Measurements from ENCODE around the gene SLC30A2.

The SLC30A2 gene

DNA sequence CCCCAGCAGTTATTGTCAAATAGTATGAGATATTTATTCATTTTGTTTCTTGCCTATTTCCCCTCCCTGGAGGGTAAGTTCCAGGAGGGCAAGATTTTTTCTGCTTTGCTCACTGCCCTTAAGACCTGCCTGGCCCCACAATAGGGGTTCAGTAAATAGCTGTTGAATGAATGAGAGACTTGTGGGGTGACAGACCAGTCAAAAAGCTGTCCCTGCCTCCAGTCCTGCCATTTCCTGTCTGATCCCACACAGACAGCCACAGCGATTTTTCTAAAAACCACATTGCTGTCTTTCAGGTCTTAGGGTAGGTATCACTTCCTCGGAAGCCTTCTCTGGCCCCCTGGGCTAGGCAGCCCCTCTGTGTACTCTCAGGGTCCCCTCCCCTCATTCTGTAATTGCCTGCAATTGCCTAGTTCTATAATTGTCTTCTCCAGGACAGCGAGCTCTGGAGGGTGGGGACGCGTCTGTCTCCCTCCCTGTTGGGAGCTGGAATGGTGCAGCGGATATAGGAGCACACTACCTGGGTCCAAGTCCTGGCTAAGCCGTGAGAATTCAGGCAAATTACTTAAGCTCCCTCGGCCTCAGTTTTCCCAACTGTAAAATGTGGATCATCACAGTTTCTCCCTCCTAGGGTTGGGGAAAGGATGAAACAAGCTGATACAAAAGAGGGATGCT lies 26.1 kb downstream of the SLC30A2 start:
- peak; percentile 30 for DNase-seq (ENCODE audit: low read depth)
- H3K4me3 ChIP-seq (ENCODE audit: low read length): no peak overlapping the region
- TF ChIP-seq, protein P1, sequence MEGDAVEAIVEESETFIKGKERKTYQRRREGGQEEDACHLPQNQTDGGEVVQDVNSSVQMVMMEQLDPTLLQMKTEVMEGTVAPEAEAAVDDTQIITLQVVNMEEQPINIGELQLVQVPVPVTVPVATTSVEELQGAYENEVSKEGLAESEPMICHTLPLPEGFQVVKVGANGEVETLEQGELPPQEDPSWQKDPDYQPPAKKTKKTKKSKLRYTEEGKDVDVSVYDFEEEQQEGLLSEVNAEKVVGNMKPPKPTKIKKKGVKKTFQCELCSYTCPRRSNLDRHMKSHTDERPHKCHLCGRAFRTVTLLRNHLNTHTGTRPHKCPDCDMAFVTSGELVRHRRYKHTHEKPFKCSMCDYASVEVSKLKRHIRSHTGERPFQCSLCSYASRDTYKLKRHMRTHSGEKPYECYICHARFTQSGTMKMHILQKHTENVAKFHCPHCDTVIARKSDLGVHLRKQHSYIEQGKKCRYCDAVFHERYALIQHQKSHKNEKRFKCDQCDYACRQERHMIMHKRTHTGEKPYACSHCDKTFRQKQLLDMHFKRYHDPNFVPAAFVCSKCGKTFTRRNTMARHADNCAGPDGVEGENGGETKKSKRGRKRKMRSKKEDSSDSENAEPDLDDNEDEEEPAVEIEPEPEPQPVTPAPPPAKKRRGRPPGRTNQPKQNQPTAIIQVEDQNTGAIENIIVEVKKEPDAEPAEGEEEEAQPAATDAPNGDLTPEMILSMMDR (IDR thresholded peaks at IDR 0.05; ENCODE audit: insufficient read depth, low read depth, low read length, missing control alignments): no peak

DNA sequence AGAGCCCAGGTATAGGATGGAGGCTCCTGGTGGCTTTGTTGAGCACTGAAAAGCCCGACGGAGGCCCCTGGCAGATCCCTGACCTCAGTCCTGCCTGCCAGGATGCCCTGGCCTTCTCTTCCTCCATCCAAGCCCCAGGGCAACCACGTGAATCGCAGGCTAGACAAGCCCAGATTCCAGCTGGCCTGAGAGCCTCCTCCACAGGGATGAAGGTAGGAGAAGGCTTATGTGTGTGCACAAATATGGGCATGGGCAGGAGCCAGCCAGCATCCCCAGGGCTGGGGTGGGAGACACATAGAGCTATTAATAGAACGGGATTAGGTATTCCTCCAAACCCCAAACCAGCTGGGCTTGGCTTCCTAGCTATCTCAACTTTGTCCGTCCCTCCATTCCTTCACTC lies 28.3 kb downstream of the SLC30A2 start:
- no peak for DNase-seq (ENCODE audit: low read depth)
- TF ChIP-seq, protein P1 (IDR thresholded peaks at IDR 0.05; ENCODE audit: insufficient read depth, low read depth, low read length, missing control alignments): no peak
- no peak overlapping the region for H3K4me3 ChIP-seq (ENCODE audit: low read length)

GRCh38 chr1:26016953-26017545 lies 28.9 kb downstream of the SLC30A2 start:
- DNase-seq (ENCODE audit: low read depth): no peak
- H3K4me3 ChIP-seq (ENCODE audit: low read length): no peak overlapping the region
- TF ChIP-seq, protein P1 (IDR thresholded peaks at IDR 0.05; ENCODE audit: insufficient read depth, low read depth, low read length, missing control alignments): no peak

DNA sequence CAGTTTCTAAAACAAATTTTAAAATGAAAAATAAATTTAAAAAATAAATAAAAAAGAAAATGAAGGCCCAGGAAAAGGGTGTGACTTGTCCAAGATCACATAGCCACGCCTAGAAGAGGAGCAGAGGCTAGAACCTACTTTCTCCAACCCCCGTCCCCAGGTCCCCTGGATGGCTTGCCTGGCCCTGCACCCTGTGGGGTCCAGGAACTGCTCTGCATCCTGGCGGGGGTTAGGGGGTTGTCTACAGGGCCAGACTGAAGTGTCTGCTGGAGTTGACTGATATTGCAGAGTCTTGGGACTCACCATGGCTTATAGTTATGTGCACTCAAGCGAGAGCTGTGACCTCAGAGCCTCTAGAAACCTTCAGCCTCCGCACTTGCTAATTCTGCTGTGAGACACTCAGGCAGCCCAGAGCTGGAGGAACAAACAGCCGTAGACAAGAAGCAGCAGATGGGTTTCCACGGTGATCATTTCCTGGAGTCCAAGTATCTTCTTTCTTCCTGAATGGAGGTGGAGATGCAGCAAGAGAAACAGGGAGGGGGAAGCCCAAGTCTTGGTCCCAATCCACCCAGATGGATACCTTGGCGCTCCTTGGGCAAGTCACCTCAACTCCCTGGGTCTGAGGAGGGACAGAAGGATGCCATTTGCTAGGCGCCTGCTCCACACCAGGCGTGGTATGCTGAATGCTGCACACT lies 29.5 kb downstream of the SLC30A2 start:
- no peak for DNase-seq (ENCODE audit: low read depth)
- no peak overlapping the region for H3K4me3 ChIP-seq (ENCODE audit: low read length)
- TF ChIP-seq, protein P1 (IDR thresholded peaks at IDR 0.05; ENCODE audit: insufficient read depth, low read depth, low read length, missing control alignments): no peak

GRCh38 chr1:26015358-26015757 lies 30.6 kb downstream of the SLC30A2 start:
- peak; percentile 72 for DNase-seq (ENCODE audit: low read depth)
- TF ChIP-seq, protein P1 (IDR thresholded peaks at IDR 0.05; ENCODE audit: insufficient read depth, low read depth, low read length, missing control alignments): no peak
- H3K4me3 ChIP-seq (ENCODE audit: low read length): no peak overlapping the region

- TF ChIP-seq, protein P1 (IDR thresholded peaks at IDR 0.05; ENCODE audit: insufficient read depth, low read depth, low read length, missing control alignments): no peak
- H3K4me3 ChIP-seq (ENCODE audit: low read length): no peak overlapping the region
Observed at GRCh38 chr1:26014179-26014578, 31.7 kb downstream of the SLC30A2 start.

More at GRCh38 chr1:26014179-26014578, 31.7 kb downstream of the SLC30A2 start:
- no peak for DNase-seq (ENCODE audit: low read depth)
